ENCODE results near the gene RHPN2.

DNA sequence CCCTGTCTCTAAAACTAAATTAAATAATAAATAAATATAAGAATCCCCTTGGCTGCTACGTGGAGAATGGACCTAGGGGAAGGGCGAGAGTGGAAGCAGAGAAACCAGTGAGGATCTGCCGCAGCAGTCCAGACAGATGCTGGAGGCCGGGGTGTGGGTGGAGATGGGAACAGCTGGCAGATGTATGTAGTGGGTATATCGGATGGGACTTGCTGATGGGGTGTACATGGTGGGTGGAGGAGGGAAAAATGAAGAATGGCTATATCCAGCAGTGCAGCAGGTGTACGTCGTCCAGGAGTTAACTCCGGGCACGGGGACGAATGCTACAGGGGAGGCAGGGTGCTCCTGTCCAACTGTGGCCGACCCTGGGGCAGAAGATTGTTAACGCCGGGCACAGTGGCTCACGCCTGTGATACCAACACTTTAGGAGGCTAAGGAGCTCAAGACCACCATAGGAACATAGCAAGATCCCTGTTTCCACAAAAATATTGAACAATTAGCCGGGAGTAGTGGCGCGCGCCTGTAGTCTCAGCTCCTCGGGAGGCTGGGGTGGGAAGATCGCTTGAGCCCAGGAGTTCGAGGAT lies 93.6 kb downstream of the RHPN2 start:
- TF ChIP-seq CTCF (IDR thresholded peaks at IDR 0.05) (no peak), POLR2AphosphoS5 (IDR thresholded peaks at IDR 0.05; ENCODE audit: insufficient read depth in 1 of 2, low read depth in 1 of 2) (no peak)

All from vagina (tissue), 2 donors.